ENCODE data around the gene ZNF672.
"Not testable (repeated sequence)": the region's sequence is repeated elsewhere in the genome, so short reads cannot be mapped to it uniquely, and the experiment has no call there.

The ZNF672 gene

DNA sequence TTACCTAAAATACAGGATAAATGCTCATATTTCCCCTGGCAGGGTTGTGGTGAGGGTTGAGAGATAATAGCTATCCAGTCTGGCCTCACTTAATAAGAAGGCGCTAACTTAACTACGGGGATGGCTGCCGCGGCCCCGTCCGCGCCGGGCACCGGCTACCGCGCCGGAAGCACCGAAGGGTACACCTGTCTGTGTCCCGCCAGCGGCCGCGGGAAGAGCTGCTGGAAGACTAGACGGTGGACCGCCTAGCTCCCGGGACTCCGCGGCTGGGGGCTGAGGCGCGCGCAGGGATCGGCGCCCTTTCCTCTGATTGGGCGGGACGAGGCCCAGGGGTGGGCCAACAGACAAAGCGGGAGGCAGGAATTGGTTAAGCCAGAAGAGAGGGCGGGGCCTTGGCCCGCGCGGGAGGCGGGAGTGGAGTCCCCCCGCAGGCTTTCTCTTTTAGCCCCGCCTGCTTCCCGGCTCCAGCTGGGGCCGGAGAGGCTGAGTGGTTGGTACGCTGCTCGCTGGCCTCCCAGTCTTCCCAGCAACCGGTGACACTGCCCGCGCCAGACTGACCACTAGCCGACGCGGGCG, at the start of gene ZNF672:
Gene ZNF672, plus strand, starts transcription at position 444 of the 576 bp plus-strand sequence. CDS start 9,051 bp downstream, outside the sequence.
- DNase-seq (ENCODE audit: low spot score): peak; percentile 100
- H3K27ac ChIP-seq: peak within 1 kb of the TSS; percentile 100
- TF ChIP-seq CTCF (IDR thresholded peaks at IDR 0.05): no peak
- H3K4me3 ChIP-seq: peak within 1 kb of the TSS; percentile 100

- Histone ChIP-seq H3K27ac (no peak overlapping the region), H3K4me3 (no peak overlapping the region)
- DNase-seq (ENCODE audit: low spot score): no peak
- no peak for TF ChIP-seq CTCF (IDR thresholded peaks at IDR 0.05)
Observed at GRCh38 chr1:248788327-248788726, 49.7 kb upstream of the ZNF672 start.

DNA sequence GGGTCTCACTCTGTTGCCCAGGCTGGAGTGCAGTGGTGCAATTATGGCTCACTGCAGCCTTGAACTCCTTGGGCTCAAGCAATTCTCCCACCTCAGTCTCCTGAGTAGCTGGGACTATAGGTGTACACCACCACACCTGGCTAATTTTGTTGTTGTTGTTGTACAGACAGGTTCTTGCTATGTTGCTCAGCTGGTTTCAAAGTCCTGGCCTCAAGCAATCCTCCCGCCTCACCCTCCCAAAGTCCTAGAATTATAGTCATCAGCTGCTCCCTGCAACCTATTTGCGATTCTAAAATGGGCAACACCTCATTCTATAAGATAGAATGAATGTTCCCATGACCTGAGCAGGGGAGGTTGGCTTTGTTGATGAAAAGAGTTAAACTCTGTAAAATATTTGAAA, 48.7 kb upstream of the ZNF672 start:
- not testable (repeated sequence) for H3K4me3 ChIP-seq; H3K27ac ChIP-seq; DNase-seq (ENCODE audit: low spot score)

DNA sequence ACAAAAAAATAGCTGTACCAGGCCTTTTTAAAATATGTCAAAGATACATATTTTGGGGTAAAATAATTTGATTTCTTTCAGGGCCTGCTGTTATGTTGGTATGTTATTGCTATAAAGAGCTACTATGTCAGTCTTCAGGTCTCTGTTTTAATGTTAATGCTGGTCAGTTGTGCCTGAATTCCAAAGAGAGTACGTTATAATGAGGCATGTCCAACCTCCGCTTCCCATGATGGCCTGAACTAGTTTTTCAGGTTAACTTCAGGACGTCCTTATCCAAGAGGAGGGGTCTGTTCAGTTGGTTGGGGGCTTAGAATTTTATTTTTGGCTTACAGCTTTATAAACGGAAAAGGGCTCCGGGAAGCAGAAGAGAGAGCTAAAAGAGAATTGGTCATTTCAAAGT, 47.6 kb upstream of the ZNF672 start:
- H3K27ac ChIP-seq: no peak overlapping the region
- no peak for TF ChIP-seq CTCF (IDR thresholded peaks at IDR 0.05)
- no peak overlapping the region for H3K4me3 ChIP-seq
- DNase-seq (ENCODE audit: low spot score): no peak

- no peak for DNase-seq (ENCODE audit: low spot score)
- H3K27ac ChIP-seq: no peak overlapping the region
- TF ChIP-seq CTCF (IDR thresholded peaks at IDR 0.05): no peak
Observed at GRCh38 chr1:248791010-248791409, 47.0 kb upstream of the ZNF672 start.

DNA sequence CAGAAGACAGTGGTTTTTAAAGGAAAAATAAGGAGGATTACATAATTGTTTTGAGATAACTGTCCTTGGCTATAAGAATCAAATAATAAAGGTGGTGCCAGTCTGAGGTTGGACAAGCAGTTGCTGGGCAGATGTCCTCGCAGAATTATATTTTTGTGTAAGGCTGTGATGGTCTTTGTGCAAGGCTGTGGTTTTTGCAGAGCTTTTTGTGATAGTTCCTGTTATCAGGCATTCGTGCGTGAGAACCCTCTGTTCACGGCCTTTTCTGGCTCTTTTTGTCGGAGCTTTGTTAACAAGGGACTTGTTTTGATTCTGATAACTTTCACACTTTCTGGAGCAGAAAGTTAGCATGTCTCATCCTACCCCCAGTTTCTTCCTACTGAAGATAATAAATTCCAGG, 45.7 kb upstream of the ZNF672 start:
- H3K27ac ChIP-seq: no peak overlapping the region
- no peak for TF ChIP-seq CTCF (IDR thresholded peaks at IDR 0.05)
- DNase-seq (ENCODE audit: low spot score): no peak
- H3K4me3 ChIP-seq: no peak overlapping the region

More at GRCh38 chr1:248791010-248791409, 47.0 kb upstream of the ZNF672 start:
- no peak overlapping the region for H3K4me3 ChIP-seq

GRCh38 chr1:248793592-248793991, 44.4 kb upstream of the ZNF672 start:
- H3K27ac ChIP-seq: no peak overlapping the region
- no peak overlapping the region for H3K4me3 ChIP-seq
- no peak for DNase-seq (ENCODE audit: low spot score)
- TF ChIP-seq CTCF (IDR thresholded peaks at IDR 0.05): no peak

DNA sequence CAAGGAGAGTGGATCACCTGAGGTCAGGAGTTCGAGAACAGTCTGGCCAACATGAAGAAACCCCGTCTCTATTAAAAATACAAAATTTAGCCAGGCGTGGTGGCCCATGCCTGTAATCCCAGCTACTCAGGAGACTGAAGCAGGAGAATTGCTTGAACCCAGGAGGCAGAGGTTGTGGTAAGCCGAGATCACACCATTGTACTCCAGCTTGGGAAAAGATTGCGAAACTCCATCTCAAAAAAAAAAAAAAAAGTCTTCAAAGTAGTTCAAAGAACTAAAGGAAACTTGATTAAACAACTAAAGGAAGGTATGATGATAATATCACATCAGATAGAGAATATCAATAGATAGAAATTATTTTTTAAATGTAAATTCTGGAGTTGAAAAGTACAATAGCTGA, 43.4 kb upstream of the ZNF672 start:
- not testable (repeated sequence) for H3K4me3 ChIP-seq; H3K27ac ChIP-seq; DNase-seq (ENCODE audit: low spot score)
